ENCODE data around the gene PDYN. TPM values are rescaled to one million over a fixed set of nuclear protein-coding genes. Genes with fewer than 3 reads are reported as not detected.

Gene PDYN
- polyA plus RNA-seq, 3 donors = not detected

- H2AFZ ChIP-seq (ENCODE audit: insufficient read depth, low read depth, low read length, poor library complexity, severe bottlenecking) = no peak overlapping the region
- Mint-ChIP-seq H3K27ac (no peak overlapping the region), H3K4me1 (no peaks in the 10 kb centered on the region), H3K36me3 (no peaks in the 10 kb centered on the region), H3K4me3 (no peak overlapping the region), H3K27me3 (ENCODE audit: low read depth in 3 of 3) (peaks cover 20 to 31% (median 27%) of the 10 kb centered on the region in 3 donors), H3K9me3 (peaks cover 7 to 16% (median 14%) of the 10 kb centered on the region in 7 donors)
- no peak overlapping the region for H3K9ac ChIP-seq (ENCODE audit: insufficient read depth, low read length, poor library complexity, severe bottlenecking)
- H3K79me2 ChIP-seq (ENCODE audit: insufficient read depth, low read length) = no peaks in the 10 kb centered on the region
- H3K4me2 ChIP-seq (replicated peaks; ENCODE audit: extremely low read depth, low read length, poor library complexity, severe bottlenecking) = no peak overlapping the region
- peaks cover 11 to 26% of the 10 kb centered on the region in 2 donors for H3K27me3 ChIP-seq (ENCODE audit: control insufficient read depth in 2 of 2, insufficient read depth in 2 of 2, low read length in 2 of 2)
- no peak for DNase-seq
- H3K9me3 ChIP-seq (replicated peaks in 1 of 2; ENCODE audit: control insufficient read depth in 1 of 2, insufficient read depth in 1 of 2, low read length in 2 of 2) = peaks cover 14% of the 10 kb centered on the region in 2 donors
- TF ChIP-seq, protein P1, sequence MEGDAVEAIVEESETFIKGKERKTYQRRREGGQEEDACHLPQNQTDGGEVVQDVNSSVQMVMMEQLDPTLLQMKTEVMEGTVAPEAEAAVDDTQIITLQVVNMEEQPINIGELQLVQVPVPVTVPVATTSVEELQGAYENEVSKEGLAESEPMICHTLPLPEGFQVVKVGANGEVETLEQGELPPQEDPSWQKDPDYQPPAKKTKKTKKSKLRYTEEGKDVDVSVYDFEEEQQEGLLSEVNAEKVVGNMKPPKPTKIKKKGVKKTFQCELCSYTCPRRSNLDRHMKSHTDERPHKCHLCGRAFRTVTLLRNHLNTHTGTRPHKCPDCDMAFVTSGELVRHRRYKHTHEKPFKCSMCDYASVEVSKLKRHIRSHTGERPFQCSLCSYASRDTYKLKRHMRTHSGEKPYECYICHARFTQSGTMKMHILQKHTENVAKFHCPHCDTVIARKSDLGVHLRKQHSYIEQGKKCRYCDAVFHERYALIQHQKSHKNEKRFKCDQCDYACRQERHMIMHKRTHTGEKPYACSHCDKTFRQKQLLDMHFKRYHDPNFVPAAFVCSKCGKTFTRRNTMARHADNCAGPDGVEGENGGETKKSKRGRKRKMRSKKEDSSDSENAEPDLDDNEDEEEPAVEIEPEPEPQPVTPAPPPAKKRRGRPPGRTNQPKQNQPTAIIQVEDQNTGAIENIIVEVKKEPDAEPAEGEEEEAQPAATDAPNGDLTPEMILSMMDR (IDR thresholded peaks at IDR 0.05) = no peak
- no CpG with 5 or more reads among the region's 3 CpGs for WGBS (ENCODE audit: insufficient coverage)
- no peak overlapping the region for H3K27ac ChIP-seq (ENCODE audit: low read depth in 1 of 2, low read length in 2 of 2)
- intact Hi-C loops (cut with micrococcal nuclease) = no loop called here
- no peaks in the 10 kb centered on the region for H3K4me1 ChIP-seq (ENCODE audit: control insufficient read depth in 1 of 2, insufficient read depth in 2 of 2, low read length in 2 of 2)
- H4K20me1 ChIP-seq (ENCODE audit: insufficient read depth, low read length) = no peaks in the 10 kb centered on the region
- no peak overlapping the region for H3K4me3 ChIP-seq (replicated peaks in 1 of 3; ENCODE audit: low read depth in 2 of 3, low read length in 3 of 3)
- H3K36me3 ChIP-seq (replicated peaks in 1 of 2; ENCODE audit: control insufficient read depth in 1 of 2, insufficient read depth in 2 of 2, low read length in 2 of 2) = no peaks in the 10 kb centered on the region
These were observed 28.3 kb upstream of the PDYN start for GRCh38 chr20:2022163-2022562.

DNA sequence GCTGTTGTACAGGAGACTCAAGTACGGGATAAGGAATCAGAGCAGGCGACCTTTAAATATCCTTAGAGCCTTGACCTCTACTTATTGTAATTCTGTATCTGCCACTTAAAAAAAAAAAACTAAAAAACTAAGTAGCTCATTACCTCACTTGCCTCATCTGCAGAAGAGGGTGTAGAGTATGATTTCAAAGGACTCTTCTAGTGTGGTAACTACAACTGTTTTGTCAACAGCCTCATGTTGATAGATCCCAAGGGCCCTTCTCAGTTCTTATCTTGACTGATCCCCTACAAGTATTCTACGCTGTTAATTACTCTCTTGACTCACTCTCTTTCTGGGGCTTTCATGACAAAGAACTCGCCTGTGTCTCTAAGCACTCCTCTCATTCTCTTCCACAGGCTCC, 16.7 kb upstream of the PDYN start:
- no peak overlapping the region for H3K27ac Mint-ChIP-seq
- peak overlapping the region in 1 of 2 donors; percentile 37 for H3K4me3 Mint-ChIP-seq
- no peak overlapping the region for H3K27ac ChIP-seq (ENCODE audit: low read depth in 1 of 2, low read length in 2 of 2)
- no peaks in the 10 kb centered on the region for H3K36me3 Mint-ChIP-seq
- peaks cover 27 to 32% (median 28%) of the 10 kb centered on the region in 3 donors for H3K27me3 Mint-ChIP-seq (ENCODE audit: low read depth in 3 of 3)
- no peak overlapping the region for H3K9ac ChIP-seq (ENCODE audit: insufficient read depth, low read length, poor library complexity, severe bottlenecking)
- H3K4me2 ChIP-seq (replicated peaks; ENCODE audit: extremely low read depth, low read length, poor library complexity, severe bottlenecking) = no peak overlapping the region
- TF ChIP-seq, protein P1 (IDR thresholded peaks at IDR 0.05) = no peak
- no peak overlapping the region for H3K4me3 ChIP-seq (replicated peaks in 1 of 3; ENCODE audit: low read depth in 2 of 3, low read length in 3 of 3)
- H3K79me2 ChIP-seq (ENCODE audit: insufficient read depth, low read length) = no peaks in the 10 kb centered on the region
- H2AFZ ChIP-seq (ENCODE audit: insufficient read depth, low read depth, low read length, poor library complexity, severe bottlenecking) = no peak overlapping the region
- H3K27me3 ChIP-seq (ENCODE audit: control insufficient read depth in 2 of 2, insufficient read depth in 2 of 2, low read length in 2 of 2) = peaks cover 11 to 23% of the 10 kb centered on the region in 2 donors
- H3K4me1 Mint-ChIP-seq = peaks cover 1% of the 10 kb centered on the region
- H3K9me3 ChIP-seq (replicated peaks in 1 of 2; ENCODE audit: control insufficient read depth in 1 of 2, insufficient read depth in 1 of 2, low read length in 2 of 2) = no peaks in the 10 kb centered on the region
- H3K36me3 ChIP-seq (replicated peaks in 1 of 2; ENCODE audit: control insufficient read depth in 1 of 2, insufficient read depth in 2 of 2, low read length in 2 of 2) = no peaks in the 10 kb centered on the region
- 53% methylated on average over 2 of the region's 4 CpGs for whole genome bisulfite sequencing (ENCODE audit: insufficient coverage)
- H4K20me1 ChIP-seq (ENCODE audit: insufficient read depth, low read length) = no peaks in the 10 kb centered on the region
- intact Hi-C loops (cut with micrococcal nuclease) = no loop called here
- no peaks in the 10 kb centered on the region for H3K4me1 ChIP-seq (ENCODE audit: control insufficient read depth in 1 of 2, insufficient read depth in 2 of 2, low read length in 2 of 2)
- no peak for DNase-seq
- H3K9me3 Mint-ChIP-seq = peaks cover 0 to 2% (median 0%) of the 10 kb centered on the region in 7 donors
